Activated naive CD8-positive, alpha-beta T cell treated with anti-CD3 and anti-CD28 coated beads, Interleukin-2, amount 50 U/mL, for 24 hours (primary cell): ENCODE measurements around the gene LARGE2.

Source experiments
- ATAC-seq: fragments of 150-1000 bp; cut with Tn5 transposase; one replicate; pipeline ENCODE4 v1.10.0; 2021
- DNase-seq: peaks from one replicate; pipeline ENCODE4 v3.0.0; 2021
- H3K27ac Mint-ChIP-seq: one replicate; pipeline ENCODE4 v1.8.0; 2021; ENCODE audit warnings: mild to moderate bottlenecking, mixed read lengths
- H3K27me3 Mint-ChIP-seq: one replicate; pipeline ENCODE4 v1.8.0; 2021; ENCODE audit warnings: mixed read lengths
- H3K36me3 Mint-ChIP-seq: one replicate; pipeline ENCODE4 v1.8.0; 2021; ENCODE audit warnings: low read depth, mixed read lengths
- H3K4me1 Mint-ChIP-seq: one replicate; pipeline ENCODE4 v1.8.0; 2021; ENCODE audit warnings: mixed read lengths
- H3K4me3 Mint-ChIP-seq: one replicate; pipeline ENCODE4 v1.8.0; 2021; ENCODE audit warnings: mild to moderate bottlenecking, moderate library complexity, mixed read lengths
- H3K9me3 Mint-ChIP-seq: one replicate; pipeline ENCODE4 v1.8.0; 2021; ENCODE audit warnings: mixed read lengths

Gene LARGE2

DNA sequence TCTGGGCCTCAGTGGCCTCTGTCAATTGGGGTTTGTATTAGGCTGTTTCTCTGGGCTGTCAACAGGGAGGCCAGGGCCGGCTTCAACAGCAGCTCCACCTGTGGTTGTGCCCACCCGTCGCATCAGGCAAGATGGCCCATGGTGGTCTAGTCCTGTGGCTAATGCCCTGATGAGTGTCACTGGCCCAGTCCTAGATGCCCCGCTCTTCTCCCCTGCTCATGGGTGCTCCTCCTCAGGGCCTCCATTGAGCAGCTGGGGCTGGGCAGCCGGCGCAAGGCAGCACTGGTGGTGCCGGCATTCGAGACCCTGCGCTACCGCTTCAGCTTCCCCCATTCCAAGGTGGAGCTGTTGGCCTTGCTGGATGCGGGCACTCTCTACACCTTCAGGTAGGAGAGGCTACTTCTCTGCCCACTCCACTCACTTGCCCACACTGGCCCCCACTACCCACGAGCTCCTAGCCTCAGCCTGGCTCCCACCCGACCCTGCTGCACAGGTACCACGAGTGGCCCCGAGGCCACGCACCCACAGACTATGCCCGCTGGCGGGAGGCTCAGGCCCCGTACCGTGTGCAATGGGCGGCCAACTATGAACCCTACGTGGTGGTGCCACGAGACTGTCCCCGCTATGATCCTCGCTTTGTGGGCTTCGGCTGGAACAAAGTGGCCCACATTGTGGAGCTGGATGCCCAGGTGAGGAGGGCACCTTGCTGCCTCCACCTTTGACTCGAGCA, 5.4 kb downstream of the LARGE2 start:
- H3K4me3 Mint-ChIP-seq = no peak overlapping the region

GRCh38 chr11:45928535-45929215, 6.2 kb downstream of the LARGE2 start:
- Mint-ChIP-seq H3K9me3 (no peaks in the 10 kb centered on the region), H3K4me1 (peaks cover 26% of the 10 kb centered on the region), H3K4me3 (no peak overlapping the region), H3K27me3 (peaks cover 6% of the 10 kb centered on the region), H3K36me3 (no peaks in the 10 kb centered on the region), H3K27ac (no peak overlapping the region)
- no peak for ATAC-seq
- DNase-seq = no peak

More for the DNA sequence above, 5.4 kb downstream of the LARGE2 start:
- no peak for DNase-seq
- Mint-ChIP-seq H3K9me3 (no peaks in the 10 kb centered on the region), H3K27me3 (peaks cover 10% of the 10 kb centered on the region), H3K36me3 (no peaks in the 10 kb centered on the region), H3K27ac (peak overlapping the region; percentile 57), H3K4me1 (peaks cover 30% of the 10 kb centered on the region)
- ATAC-seq = no peak

- DNase-seq (no peak), ATAC-seq (no peak)
- peaks cover 20% of the 10 kb centered on the region for H3K4me1 Mint-ChIP-seq
- no peaks in the 10 kb centered on the region for H3K27me3 Mint-ChIP-seq
- no peaks in the 10 kb centered on the region for H3K36me3 Mint-ChIP-seq
- H3K4me3 Mint-ChIP-seq = peak overlapping the region; percentile 38
- peak overlapping the region; percentile 60 for H3K27ac Mint-ChIP-seq
- no peaks in the 10 kb centered on the region for H3K9me3 Mint-ChIP-seq
Measured at GRCh38 chr11:45929486-45930030, 7.1 kb downstream of the LARGE2 start.

- DNase-seq (peak; percentile 32), ATAC-seq (peak; percentile 34)
- Mint-ChIP-seq H3K9me3 (no peaks in the 10 kb centered on the region), H3K4me3 (peak overlapping the region; percentile 38), H3K27me3 (no peaks in the 10 kb centered on the region), H3K36me3 (no peaks in the 10 kb centered on the region), H3K27ac (peak overlapping the region; percentile 60), H3K4me1 (peaks cover 22% of the 10 kb centered on the region)
Measured at GRCh38 chr11:45930031-45930794, 7.8 kb downstream of the LARGE2 start.

GRCh38 chr11:45930951-45931570, 8.6 kb downstream of the LARGE2 start:
- peak overlapping the region; percentile 23 for H3K27ac Mint-ChIP-seq

GRCh38 chr11:45931739-45932138, 9.3 kb downstream of the LARGE2 start:
- Mint-ChIP-seq H3K27me3 (no peaks in the 10 kb centered on the region), H3K36me3 (no peaks in the 10 kb centered on the region), H3K4me1 (peaks cover 23% of the 10 kb centered on the region), H3K9me3 (no peaks in the 10 kb centered on the region), H3K4me3 (peak overlapping the region; percentile 10), H3K27ac (peak overlapping the region; percentile 23)
- ATAC-seq (no peak), DNase-seq (no peak)

More at GRCh38 chr11:45930951-45931570, 8.6 kb downstream of the LARGE2 start:
- Mint-ChIP-seq H3K4me3 (peak overlapping the region; percentile 10), H3K27me3 (no peaks in the 10 kb centered on the region), H3K4me1 (peaks cover 22% of the 10 kb centered on the region), H3K36me3 (no peaks in the 10 kb centered on the region), H3K9me3 (no peaks in the 10 kb centered on the region)
- ATAC-seq (no peak), DNase-seq (no peak)

DNA sequence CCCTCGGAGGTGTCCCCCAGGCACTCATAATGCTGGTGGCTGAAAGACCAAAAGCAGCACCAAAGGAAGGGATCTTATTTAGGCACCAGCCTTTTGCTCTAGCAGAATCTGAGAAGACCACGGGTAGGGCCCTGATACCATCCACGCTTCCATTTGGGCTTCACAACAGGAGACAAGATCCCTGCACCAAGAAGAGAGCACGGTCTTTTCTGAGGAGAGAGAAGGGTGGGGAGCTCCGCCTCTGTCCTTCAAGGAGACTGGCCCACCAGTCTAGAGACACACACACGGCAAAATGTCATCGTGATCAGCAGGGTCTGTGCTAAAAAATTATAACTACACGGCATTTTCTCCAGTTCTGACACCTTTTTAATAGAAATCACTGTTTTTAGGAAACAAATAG, 9.8 kb downstream of the LARGE2 start:
- Mint-ChIP-seq H3K27ac (peak overlapping the region; percentile 22), H3K4me3 (peak overlapping the region; percentile 53), H3K9me3 (no peaks in the 10 kb centered on the region), H3K4me1 (peaks cover 25% of the 10 kb centered on the region), H3K36me3 (no peaks in the 10 kb centered on the region), H3K27me3 (no peaks in the 10 kb centered on the region)
- no peak for ATAC-seq
- no peak for DNase-seq

- Mint-ChIP-seq H3K4me1 (peaks cover 25% of the 10 kb centered on the region), H3K4me3 (peak overlapping the region; percentile 53), H3K9me3 (no peaks in the 10 kb centered on the region), H3K36me3 (no peaks in the 10 kb centered on the region), H3K27me3 (no peaks in the 10 kb centered on the region), H3K27ac (peak overlapping the region; percentile 22)
- no peak for DNase-seq
- ATAC-seq = peak; percentile 21
Measured at GRCh38 chr11:45933131-45933831, 10.8 kb downstream of the LARGE2 start.

DNA sequence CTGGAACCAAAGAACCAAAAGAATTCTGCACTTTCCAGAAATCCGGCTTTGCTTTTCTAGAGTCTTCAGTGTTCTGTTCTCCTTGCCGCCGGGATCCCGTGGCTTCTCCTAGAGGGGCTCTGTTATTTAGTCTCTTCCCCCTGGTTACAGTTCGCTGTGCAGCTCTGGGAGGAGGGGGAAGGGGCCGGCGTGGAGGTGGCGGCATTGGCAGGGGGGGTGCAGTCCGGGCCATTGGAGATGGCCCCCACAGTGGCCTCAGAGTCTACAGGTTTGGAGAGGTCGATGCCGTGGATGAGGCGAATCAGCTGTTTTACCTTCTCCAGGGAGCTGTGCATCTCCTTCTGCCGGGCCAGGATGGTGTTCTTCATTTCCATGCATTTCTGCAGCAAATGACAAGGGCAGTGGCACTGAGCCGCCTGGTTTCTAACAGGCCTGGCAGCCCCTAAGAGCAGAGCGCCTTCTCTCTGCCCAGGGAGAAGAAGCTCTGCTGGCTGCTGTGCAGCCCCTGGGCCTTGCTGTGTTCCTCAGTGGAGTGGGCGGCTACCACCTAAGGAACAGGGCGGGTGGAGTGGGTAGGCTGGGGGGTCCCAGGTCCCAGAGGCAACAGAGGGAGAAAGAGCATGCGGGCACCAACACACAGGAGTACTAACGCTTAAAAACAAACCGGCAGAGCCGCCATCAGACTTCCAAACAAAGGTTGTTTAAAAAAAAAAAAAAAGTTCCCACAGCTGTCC, 11.6 kb downstream of the LARGE2 start:
- H3K4me1 Mint-ChIP-seq = peaks cover 25% of the 10 kb centered on the region
- no peaks in the 10 kb centered on the region for H3K27me3 Mint-ChIP-seq
- H3K9me3 Mint-ChIP-seq = no peaks in the 10 kb centered on the region
- H3K27ac Mint-ChIP-seq = no peak overlapping the region
- H3K36me3 Mint-ChIP-seq = no peaks in the 10 kb centered on the region
- no peak for ATAC-seq
- H3K4me3 Mint-ChIP-seq = no peak overlapping the region
- no peak for DNase-seq

DNA sequence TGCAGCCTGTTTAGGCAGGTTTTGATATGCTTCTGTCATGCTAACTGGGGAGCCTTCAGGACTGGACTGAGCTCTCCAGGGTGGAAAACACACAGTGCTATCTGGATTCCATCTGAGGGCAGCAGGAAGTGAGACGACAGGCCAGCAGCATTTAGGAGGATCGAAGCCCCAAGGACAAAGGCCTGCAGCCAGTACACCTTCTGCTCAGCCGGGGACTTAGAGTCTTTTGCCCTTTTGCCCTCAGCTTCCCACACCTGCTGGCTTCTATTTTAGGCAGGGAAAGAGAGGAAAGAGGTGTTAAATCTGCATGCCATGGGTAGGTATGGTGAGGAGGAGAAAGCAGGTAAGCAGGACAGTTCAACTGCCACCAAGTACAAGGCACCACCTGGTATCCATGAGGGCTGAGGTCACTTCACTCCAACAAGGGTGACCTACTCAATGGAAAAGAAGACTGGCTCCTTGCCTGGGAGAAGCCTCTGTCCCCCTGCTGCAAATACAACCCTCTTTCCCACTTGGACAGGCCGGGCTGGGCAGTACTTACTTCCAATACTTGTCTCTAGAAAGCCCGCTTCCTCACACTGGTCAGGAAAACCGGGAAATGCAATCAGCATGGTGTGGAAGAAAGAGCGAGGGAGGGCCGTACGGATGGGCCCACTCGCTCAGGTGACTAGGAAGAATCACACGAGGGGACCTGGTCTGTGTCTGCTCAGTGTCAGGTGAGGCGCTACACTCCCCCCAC, 12.3 kb downstream of the LARGE2 start:
- Mint-ChIP-seq H3K27ac (no peak overlapping the region), H3K4me1 (peaks cover 22% of the 10 kb centered on the region), H3K9me3 (no peaks in the 10 kb centered on the region), H3K27me3 (no peaks in the 10 kb centered on the region), H3K4me3 (no peak overlapping the region), H3K36me3 (no peaks in the 10 kb centered on the region)
- no peak for DNase-seq
- no peak for ATAC-seq

DNA sequence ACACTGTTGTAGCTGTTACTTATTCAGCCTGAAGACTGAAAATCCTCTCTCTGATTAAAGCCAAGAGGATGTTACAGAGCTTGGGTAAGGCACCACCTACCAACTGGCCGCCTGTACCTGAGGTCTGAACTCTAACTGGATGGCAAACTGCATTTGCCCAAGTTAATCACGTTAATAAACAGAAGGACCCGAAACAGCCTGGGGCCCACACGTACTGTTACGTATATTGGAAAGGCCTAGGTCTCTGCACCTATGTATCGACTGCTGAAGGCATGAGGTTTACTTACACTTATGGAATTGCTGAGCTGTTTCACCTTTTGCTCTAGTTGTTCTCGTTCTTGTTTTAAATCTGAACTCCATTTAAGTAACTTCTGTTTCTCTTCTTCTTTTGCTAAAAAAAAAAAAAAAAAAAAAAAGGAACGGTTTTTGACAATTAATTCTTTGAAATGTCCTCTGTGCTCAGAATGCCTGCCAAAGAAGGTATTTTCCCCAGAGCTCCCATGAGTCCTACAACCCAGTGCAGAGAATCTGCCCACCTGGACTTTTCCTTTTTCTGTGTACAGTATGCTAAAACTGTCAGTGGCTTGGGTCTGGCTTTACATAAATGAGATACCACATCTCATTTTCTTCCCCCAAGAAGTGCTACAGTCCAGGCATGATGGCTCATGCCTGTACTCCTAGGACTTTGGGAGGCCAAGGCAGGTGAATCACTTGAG, 13.1 kb downstream of the LARGE2 start:
- ATAC-seq (no peak), DNase-seq (no peak)
- no peaks in the 10 kb centered on the region for H3K27me3 Mint-ChIP-seq
- H3K4me1 Mint-ChIP-seq = peaks cover 14% of the 10 kb centered on the region
- no peak overlapping the region for H3K27ac Mint-ChIP-seq
- H3K4me3 Mint-ChIP-seq = no peak overlapping the region
- no peaks in the 10 kb centered on the region for H3K9me3 Mint-ChIP-seq
- no peaks in the 10 kb centered on the region for H3K36me3 Mint-ChIP-seq

DNA sequence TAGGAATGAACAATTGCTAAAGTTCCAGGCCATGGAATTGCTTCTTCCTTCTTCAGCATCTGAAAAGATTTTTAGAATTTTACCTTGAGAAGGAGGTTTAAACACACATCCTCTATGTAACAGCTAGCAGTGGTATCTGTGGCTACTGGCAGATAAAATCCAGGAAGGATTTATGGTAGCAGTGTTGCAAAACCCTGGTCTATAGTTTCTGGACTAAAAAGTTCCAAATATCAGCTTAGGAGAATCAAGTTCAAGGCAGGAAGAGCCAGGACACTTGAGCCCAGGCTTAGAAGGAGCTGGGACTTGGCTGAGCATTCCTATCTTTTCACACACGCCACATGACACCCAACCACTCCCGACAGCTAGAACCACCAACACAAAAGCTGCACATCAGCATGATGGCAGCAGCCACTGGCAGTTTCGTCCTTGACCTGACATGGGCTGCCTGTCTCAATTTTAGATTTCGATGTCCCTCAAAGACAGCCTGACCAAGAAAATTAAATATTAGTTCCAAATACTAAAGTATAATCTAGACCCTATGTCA, 14.1 kb downstream of the LARGE2 start:
- H3K27me3 Mint-ChIP-seq = no peaks in the 10 kb centered on the region
- H3K9me3 Mint-ChIP-seq = no peaks in the 10 kb centered on the region
- H3K27ac Mint-ChIP-seq = peak overlapping the region; percentile 7
- peaks cover 8% of the 10 kb centered on the region for H3K4me1 Mint-ChIP-seq
- ATAC-seq = no peak
- no peak overlapping the region for H3K4me3 Mint-ChIP-seq
- H3K36me3 Mint-ChIP-seq = peaks cover 1% of the 10 kb centered on the region
- DNase-seq = no peak
